ENCODE measurements around the gene SDF4.

DNA sequence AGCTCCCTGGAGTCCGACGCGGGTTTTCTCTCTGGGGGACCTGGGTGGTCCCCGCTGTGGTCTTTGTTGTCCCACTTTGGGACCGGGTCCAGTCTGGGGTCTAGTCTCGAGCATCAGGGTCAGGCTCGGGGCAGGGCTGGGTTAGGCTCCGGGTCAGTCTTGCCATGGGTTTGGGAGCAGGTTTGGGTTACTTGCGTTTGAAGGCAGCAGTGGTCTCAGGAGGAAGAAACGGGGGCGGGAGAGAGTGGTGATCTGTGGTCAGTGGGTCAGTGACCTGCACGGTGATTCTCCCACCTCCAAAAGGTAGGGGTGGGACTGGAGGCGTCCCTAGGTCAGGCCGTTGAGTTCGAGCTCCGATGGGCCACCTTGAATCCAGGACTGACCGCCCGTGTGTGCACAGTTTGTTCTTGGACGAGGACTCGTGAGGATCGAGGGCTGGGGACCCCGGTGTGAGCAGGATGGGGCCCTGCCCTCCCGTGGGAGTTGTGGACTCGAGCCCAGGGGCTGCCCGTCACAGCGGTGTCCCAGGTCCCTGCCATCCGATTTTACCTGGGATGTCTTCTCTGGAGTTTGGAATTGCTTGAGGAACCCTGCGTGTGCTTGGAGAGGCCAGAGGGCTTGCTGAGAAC, 2.5 kb upstream of the SDF4 start:
- TF ChIP-seq CTBP1 (IDR thresholded peaks at IDR 0.05; ENCODE audit: borderline replicate concordance) (no peak), FOXK2 (IDR thresholded peaks at IDR 0.05) (no peak), ELF4 (IDR thresholded peaks at IDR 0.05) (no peak), NFRKB (IDR thresholded peaks at IDR 0.05) (no peak), HDGF (IDR thresholded peaks at IDR 0.05; ENCODE audit: borderline replicate concordance) (no peak), BHLHE40 (IDR thresholded peaks at IDR 0.05; ENCODE audit: borderline replicate concordance) (no peak), SP1 (IDR thresholded peaks at IDR 0.05) (no peak), FOXM1 (IDR thresholded peaks at IDR 0.05; ENCODE audit: borderline replicate concordance) (no peak), TARDBP (IDR thresholded peaks at IDR 0.05) (no peak), FOXA1 (IDR thresholded peaks at IDR 0.05) (no peak), L3MBTL2 (conservative IDR thresholded peaks at IDR 0.05) (no peak), ZNF384 (IDR thresholded peaks at IDR 0.05) (no peak), ARNT (IDR thresholded peaks at IDR 0.05) (no peak)
- TF ChIP-seq, protein P1, sequence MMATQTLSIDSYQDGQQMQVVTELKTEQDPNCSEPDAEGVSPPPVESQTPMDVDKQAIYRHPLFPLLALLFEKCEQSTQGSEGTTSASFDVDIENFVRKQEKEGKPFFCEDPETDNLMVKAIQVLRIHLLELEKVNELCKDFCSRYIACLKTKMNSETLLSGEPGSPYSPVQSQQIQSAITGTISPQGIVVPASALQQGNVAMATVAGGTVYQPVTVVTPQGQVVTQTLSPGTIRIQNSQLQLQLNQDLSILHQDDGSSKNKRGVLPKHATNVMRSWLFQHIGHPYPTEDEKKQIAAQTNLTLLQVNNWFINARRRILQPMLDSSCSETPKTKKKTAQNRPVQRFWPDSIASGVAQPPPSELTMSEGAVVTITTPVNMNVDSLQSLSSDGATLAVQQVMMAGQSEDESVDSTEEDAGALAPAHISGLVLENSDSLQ (IDR thresholded peaks at IDR 0.05), result no peak
